Measurements from ENCODE around the gene FAR2. TPM values are rescaled to one million over a fixed set of nuclear protein-coding genes. Genes with fewer than 3 reads are reported as not detected.
"Not testable (repeated sequence)": the region's sequence is repeated elsewhere in the genome, so short reads cannot be mapped to it uniquely, and the experiment has no call there.

The FAR2 gene
- polyA plus RNA-seq (ENCODE audit: insufficient read length in 12 of 12) = 10 to 100 TPM in 10 of 12 donors, 1 to 10 TPM in 1, not detected in 1; 9.9 to 52.9 (median 16.1) TPM
- long read RNA-seq, donor 1, transcript FAR2-202 (12 exons, 3,616 nt) = major isoform, 7 of 152 reads
- long read RNA-seq, donor 1, partial matches to known transcripts = 104 of 152 reads
- long read RNA-seq, donor 1, other reads (novel, unspliced or antisense) = 41 of 152 reads
- long read RNA-seq, donor 2, partial matches to known transcripts = 0 of 2 reads
- long read RNA-seq, donor 2, other reads (novel, unspliced or antisense) = 0 of 2 reads
- long read RNA-seq, donor 3, partial matches to known transcripts = 18 of 19 reads
- long read RNA-seq, donor 3, other reads (novel, unspliced or antisense) = 0 of 19 reads
- long read RNA-seq, donor 4 = 0 reads
- long read RNA-seq, donor 5 = 0 reads
- long read RNA-seq, donor 6 = 0 reads
- long read RNA-seq, donor 7, partial matches to known transcripts = 0 of 1 reads
- long read RNA-seq, donor 7, other reads (novel, unspliced or antisense) = 0 of 1 reads
- long read RNA-seq, donor 8, transcript FAR2-202 (12 exons, 3,616 nt) = major isoform, 6 of 6 reads
- long read RNA-seq, donor 8, partial matches to known transcripts = 0 of 6 reads
- long read RNA-seq, donor 8, other reads (novel, unspliced or antisense) = 0 of 6 reads
- long read RNA-seq, donor 9, partial matches to known transcripts = 10 of 34 reads
- long read RNA-seq, donor 9, other reads (novel, unspliced or antisense) = 24 of 34 reads
- long read RNA-seq, donor 10, partial matches to known transcripts = 37 of 38 reads
- long read RNA-seq, donor 10, other reads (novel, unspliced or antisense) = 0 of 38 reads
- long read RNA-seq, donor 11, partial matches to known transcripts = 36 of 74 reads
- long read RNA-seq, donor 11, other reads (novel, unspliced or antisense) = 36 of 74 reads

GRCh38 chr12:29148911-29149690 lies at the start of gene FAR2:
Gene FAR2 (plus strand): TSS chr12:29149278. CDS start chr12:29270450, 121,172 bp downstream.
- peak; percentile 61 for DNase-seq

GRCh38 chr12:29102741-29103140 lies 46.3 kb upstream of the FAR2 start:
- no peak for DNase-seq

GRCh38 chr12:29103539-29103974 lies 45.5 kb upstream of the FAR2 start:
- no peak for DNase-seq

GRCh38 chr12:29104516-29104915 lies 44.6 kb upstream of the FAR2 start:
- no peak for DNase-seq

- DNase-seq = no peak
These were observed 38.3 kb upstream of the FAR2 start for GRCh38 chr12:29110506-29111442.

- DNase-seq = no peak
These were observed 36.0 kb upstream of the FAR2 start for GRCh38 chr12:29113101-29113500.

GRCh38 chr12:29116414-29116813 lies 32.7 kb upstream of the FAR2 start:
- no peak for DNase-seq

GRCh38 chr12:29131539-29131938 lies 17.5 kb upstream of the FAR2 start:
- DNase-seq = no peak

- no peak for DNase-seq
These were observed 16.8 kb upstream of the FAR2 start for GRCh38 chr12:29132316-29132715.

- no peak for DNase-seq
These were observed 15.9 kb upstream of the FAR2 start for GRCh38 chr12:29133181-29133580.

- DNase-seq = no peak
These were observed 15.4 kb upstream of the FAR2 start for GRCh38 chr12:29133680-29134079.

GRCh38 chr12:29138256-29138655 lies 10.8 kb upstream of the FAR2 start:
- not testable (repeated sequence) for DNase-seq

- DNase-seq = not testable (repeated sequence)
These were observed 10.2 kb upstream of the FAR2 start for GRCh38 chr12:29138855-29139254.

GRCh38 chr12:29145372-29146170 lies 3.5 kb upstream of the FAR2 start:
- DNase-seq = no peak

GRCh38 chr12:29146196-29146595 lies 2.9 kb upstream of the FAR2 start:
- no peak for DNase-seq

GRCh38 chr12:29147731-29148595 lies 1.1 kb upstream of the FAR2 start:
- peak; percentile 56 for DNase-seq

GRCh38 chr12:29148596-29148910 lies 525 bp upstream of the FAR2 start:
- peak; percentile 52 for DNase-seq

- no peak for DNase-seq
These were observed 708 bp downstream of the FAR2 start for GRCh38 chr12:29149691-29150281.

Data from muscle of arm (tissue), 14 donors.